ENCODE results near the gene RPL23.

RPL23 gene

DNA sequence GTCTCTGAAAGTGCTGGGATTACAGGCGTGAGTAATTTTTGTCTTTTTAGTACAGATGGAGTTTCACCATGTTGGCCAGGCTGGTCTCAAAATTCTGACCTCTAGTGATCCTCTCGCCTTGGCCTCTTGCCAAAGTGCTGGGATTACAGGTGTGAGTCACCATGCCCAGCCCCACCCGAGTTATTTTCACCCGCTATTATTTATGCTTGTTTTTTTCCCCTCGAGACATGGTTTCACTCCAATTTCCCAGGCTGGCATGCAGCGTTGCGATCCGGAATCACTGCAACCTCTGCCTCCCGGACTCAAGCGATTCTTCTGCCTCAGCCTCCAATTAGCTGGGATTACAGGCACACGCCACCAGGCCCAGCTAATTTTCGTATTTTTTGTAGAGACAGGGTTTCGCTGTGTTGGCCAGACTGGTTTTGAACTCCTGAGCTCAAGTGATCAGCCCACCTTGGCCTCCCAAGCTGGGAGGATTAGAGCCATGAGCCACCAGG is 9.2 kb downstream of the RPL23 start:
- no peak overlapping the region for H3K27ac ChIP-seq
- TF ChIP-seq ZFX (IDR thresholded peaks at IDR 0.05), result no peak

DNA sequence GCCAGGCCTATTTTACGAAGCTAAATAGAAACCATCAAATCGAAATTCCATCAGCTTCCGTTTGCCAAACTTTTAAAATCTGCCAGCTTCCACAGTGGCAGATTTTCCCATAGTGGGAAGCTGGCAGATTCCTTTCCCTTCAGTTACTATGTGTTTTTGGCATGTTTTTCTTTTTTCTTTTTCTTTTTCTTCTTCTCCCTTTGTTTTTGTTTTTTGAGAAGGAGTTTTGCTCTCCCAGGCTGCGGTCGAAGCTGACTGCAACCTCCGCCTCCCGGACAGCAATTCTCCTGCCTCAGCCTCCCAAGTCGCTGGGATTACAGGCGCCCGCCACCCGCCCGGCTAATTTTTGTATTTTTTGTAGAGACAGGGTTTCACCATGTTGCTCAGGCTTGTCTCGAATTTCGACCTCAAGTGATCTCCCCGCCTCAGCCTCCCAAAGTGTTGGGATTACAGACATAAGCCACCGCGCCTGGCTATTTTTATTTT is 27.7 kb downstream of the RPL23 start:
- TF ChIP-seq, protein P1, sequence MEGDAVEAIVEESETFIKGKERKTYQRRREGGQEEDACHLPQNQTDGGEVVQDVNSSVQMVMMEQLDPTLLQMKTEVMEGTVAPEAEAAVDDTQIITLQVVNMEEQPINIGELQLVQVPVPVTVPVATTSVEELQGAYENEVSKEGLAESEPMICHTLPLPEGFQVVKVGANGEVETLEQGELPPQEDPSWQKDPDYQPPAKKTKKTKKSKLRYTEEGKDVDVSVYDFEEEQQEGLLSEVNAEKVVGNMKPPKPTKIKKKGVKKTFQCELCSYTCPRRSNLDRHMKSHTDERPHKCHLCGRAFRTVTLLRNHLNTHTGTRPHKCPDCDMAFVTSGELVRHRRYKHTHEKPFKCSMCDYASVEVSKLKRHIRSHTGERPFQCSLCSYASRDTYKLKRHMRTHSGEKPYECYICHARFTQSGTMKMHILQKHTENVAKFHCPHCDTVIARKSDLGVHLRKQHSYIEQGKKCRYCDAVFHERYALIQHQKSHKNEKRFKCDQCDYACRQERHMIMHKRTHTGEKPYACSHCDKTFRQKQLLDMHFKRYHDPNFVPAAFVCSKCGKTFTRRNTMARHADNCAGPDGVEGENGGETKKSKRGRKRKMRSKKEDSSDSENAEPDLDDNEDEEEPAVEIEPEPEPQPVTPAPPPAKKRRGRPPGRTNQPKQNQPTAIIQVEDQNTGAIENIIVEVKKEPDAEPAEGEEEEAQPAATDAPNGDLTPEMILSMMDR (conservative IDR thresholded peaks at IDR 0.05), result no peak
- no peak for TF ChIP-seq ZFX (IDR thresholded peaks at IDR 0.05)
- peak overlapping the region; percentile 93 for H3K27ac ChIP-seq

GRCh38 chr17:38824899-38825761 is 28.4 kb downstream of the RPL23 start, which contains the start of gene CWC25:
Gene CWC25, minus strand, starts transcription at chr17:38825321. Its CDS starts 138 bp downstream, at chr17:38825183.
- peak within 1 kb of the TSS; percentile 93 for H3K27ac ChIP-seq
- TF ChIP-seq ZFX (IDR thresholded peaks at IDR 0.05), result peak; percentile 96
- TF ChIP-seq, protein P1 (conservative IDR thresholded peaks at IDR 0.05), result no peak

DNA sequence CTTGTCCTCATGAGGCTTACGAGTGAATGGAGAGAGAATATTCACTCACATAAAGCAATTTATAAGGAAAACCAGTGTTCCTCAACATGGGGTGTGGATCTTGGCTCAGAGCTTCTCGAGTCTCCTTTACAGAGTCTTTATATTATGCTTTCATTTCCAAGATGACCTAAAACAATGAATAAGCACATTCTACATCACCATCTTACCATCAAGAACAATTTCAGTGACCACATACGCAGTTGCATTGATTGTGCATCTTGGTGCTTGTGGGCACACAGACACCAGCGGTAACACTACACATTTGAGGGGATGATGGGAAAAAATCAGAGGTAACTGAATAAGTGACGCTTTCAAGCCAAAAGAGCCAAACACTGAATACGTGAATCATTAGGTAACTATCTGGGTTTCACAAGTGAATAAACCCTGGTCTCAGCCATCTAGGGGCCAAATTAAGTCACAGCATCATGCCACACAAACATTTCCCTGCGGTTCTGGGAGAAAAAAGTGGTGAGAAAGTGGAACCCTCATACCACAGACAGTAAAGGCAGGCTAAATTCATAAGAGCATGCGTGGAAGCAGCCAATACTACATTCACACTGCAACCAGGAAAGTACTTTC is 37.8 kb downstream of the RPL23 start:
- TF ChIP-seq, protein P1 (conservative IDR thresholded peaks at IDR 0.05), result no peak
- TF ChIP-seq ZFX (IDR thresholded peaks at IDR 0.05), result no peak
- no peak overlapping the region for H3K27ac ChIP-seq

DNA sequence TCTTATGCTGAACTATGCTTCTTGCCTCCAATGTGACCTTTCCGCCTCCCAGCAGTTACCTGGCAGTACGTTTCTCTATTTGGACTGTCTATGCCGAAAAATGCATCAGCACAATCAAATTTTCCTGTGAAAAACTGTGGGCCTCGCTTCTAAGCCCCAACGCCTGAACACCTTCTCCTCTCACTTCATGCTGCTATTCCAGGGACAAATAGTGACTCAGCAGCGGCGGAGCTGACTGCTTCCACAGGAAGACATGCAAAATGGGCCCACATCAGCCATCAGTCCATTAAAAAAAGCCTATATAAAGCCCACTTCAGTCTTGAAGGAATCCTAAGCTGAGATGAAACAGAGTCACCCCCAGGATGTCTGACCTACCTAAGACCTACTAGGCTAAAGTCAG is 43.7 kb downstream of the RPL23 start:
- TF ChIP-seq, protein P1 (conservative IDR thresholded peaks at IDR 0.05), result no peak
- no peak for TF ChIP-seq ZFX (IDR thresholded peaks at IDR 0.05)
- no peak overlapping the region for H3K27ac ChIP-seq

- TF ChIP-seq, protein P1 (conservative IDR thresholded peaks at IDR 0.05), result no peak
- no peak for TF ChIP-seq ZFX (IDR thresholded peaks at IDR 0.05)
- H3K27ac ChIP-seq, result peak overlapping the region; percentile 94
These were observed 53.2 kb downstream of the RPL23 start for GRCh38 chr17:38800237-38800760.

DNA sequence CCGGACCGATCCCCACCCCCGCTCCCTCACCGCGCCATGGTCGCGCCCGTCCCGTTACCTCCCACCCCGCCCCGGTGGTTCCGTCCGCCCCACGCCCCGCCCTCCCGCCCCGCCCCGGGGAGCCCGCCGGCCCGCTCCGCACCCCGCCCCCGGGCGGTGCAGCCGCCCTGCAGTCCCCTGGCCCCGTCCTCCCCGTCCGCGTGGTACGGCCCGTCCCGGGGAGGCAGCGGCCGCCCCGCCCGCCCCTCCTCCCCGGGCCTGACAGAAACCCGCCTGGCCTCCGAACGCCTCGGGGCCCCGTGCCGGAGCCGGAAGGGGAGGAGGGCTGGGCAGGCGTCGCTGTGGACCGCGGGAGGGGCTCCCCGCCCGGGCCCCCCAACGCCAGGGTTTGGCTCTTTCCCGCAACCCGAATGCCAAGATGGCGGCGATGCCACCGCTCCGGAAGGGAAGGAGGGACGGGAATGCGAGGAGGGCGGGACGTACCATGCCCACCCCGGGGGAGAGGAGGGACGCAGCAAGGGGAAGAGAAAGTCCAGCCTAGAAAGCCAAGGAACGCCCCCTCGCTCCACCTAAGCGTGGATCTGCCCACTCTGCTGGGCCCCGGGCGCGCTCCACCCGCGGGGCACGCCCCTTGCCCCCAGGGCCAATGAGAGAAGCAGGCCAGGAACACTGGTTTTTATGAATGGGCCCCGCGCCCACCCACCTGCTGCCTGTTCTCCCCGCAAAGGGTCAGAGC is 53.9 kb downstream of the RPL23 start, which contains the start of gene PIP4K2B:
TSS of gene PIP4K2B (minus strand) at position 56 of the 736 bp plus-strand sequence. CDS start 132 bp downstream, outside the sequence.
- H3K27ac ChIP-seq, result peak within 1 kb of the TSS; percentile 94
- no peak for TF ChIP-seq ZFX (IDR thresholded peaks at IDR 0.05)
- TF ChIP-seq, protein P1 (conservative IDR thresholded peaks at IDR 0.05), result no peak

Measured in C4-2B (cell line).